HUES6 (cell line): ENCODE data around the gene SMARCAL1.

Experiments
- H3K27ac ChIP-seq: 2 replicates; pipeline ENCODE4 v1.7.0; 2013; ENCODE audit warnings: low read depth, mild to moderate bottlenecking, low read length, inconsistent platforms
- H3K27me3 ChIP-seq: 2 replicates; pipeline ENCODE4 v1.6.1; 2013; ENCODE audit warnings: low read length; ENCODE audit not compliant: control insufficient read depth, insufficient read depth
- H3K36me3 ChIP-seq: 2 replicates; pipeline ENCODE4 v1.6.1; 2013; ENCODE audit warnings: low read length; ENCODE audit not compliant: control insufficient read depth, insufficient read depth
- H3K4me1 ChIP-seq: 2 replicates; pipeline ENCODE4 v1.6.1; 2013; ENCODE audit warnings: low read length; ENCODE audit not compliant: control insufficient read depth, insufficient read depth
- H3K4me3 ChIP-seq: 2 replicates; pipeline ENCODE4 v1.5.1; 2013; ENCODE audit warnings: low read depth, low read length
- H3K9ac ChIP-seq: one replicate; pipeline ENCODE4 v1.6.1; 2013; ENCODE audit warnings: mild to moderate bottlenecking, low read length
- H3K9me3 ChIP-seq: 2 replicates; pipeline ENCODE4 v1.6.1; 2013; ENCODE audit warnings: low read depth, low read length; ENCODE audit not compliant: control insufficient read depth, insufficient read depth

The SMARCAL1 gene

GRCh38 chr2:216519154-216519762, 107.0 kb downstream of the SMARCAL1 start:
- no peaks in the 10 kb centered on the region for H3K27me3 ChIP-seq
- H3K27ac ChIP-seq, result no peak overlapping the region
- no peaks in the 10 kb centered on the region for H3K4me1 ChIP-seq
- no peak overlapping the region for H3K4me3 ChIP-seq
- no peak overlapping the region for H3K9ac ChIP-seq
- no peaks in the 10 kb centered on the region for H3K9me3 ChIP-seq
- H3K36me3 ChIP-seq, result peaks cover 16% of the 10 kb centered on the region; the same call in 1 of the 2 replicates

- H3K27me3 ChIP-seq, result no peaks in the 10 kb centered on the region
- H3K4me1 ChIP-seq, result no peaks in the 10 kb centered on the region
- peaks cover 16% of the 10 kb centered on the region; the same call in 1 of the 2 replicates for H3K36me3 ChIP-seq
These were observed 107.8 kb downstream of the SMARCAL1 start for GRCh38 chr2:216520112-216520511.

DNA sequence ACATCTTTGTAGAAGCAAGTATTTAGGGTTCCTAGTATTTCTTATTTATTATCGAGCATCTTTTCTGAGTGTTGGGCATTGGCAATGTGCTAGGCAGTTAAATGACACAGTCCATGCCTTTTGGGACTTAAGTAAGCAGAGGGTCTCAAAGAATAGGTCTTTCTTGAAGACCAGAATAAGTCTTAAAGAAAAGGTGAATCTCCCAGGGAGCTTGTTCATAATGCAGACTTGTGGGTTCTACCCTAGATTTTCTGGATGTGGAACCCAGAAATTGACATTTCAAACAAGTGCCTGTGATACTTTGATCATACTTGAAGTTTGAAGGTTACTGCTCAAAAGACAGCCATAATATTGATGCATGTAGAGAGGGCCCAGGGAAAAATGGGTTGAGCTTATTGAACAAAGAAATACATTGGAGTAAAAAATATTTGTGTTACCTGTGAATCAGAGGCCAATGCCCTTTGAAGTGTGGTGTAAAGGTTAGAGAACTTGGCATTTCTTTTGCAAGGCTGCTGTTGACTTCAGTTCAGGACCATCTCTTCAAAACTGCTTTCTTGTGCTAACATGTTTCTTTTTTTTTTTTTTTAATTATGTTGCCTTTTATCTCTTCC, 110.7 kb downstream of the SMARCAL1 start:
- Histone ChIP-seq H3K27me3 (no peaks in the 10 kb centered on the region), H3K27ac (no peak overlapping the region), H3K4me1 (no peaks in the 10 kb centered on the region), H3K36me3 (peaks cover 16% of the 10 kb centered on the region; the same call in 1 of the 2 replicates), H3K9ac (no peak overlapping the region), H3K4me3 (no peak overlapping the region), H3K9me3 (no peaks in the 10 kb centered on the region)

More at GRCh38 chr2:216520112-216520511, 107.8 kb downstream of the SMARCAL1 start:
- no peaks in the 10 kb centered on the region for H3K9me3 ChIP-seq
- no peak overlapping the region for H3K9ac ChIP-seq
- H3K27ac ChIP-seq, result no peak overlapping the region
- no peak overlapping the region for H3K4me3 ChIP-seq

- H3K4me3 ChIP-seq, result no peak overlapping the region
- H3K4me1 ChIP-seq, result no peaks in the 10 kb centered on the region
- H3K36me3 ChIP-seq, result peaks cover 9% of the 10 kb centered on the region; the same call in 1 of the 2 replicates
- no peak overlapping the region for H3K9ac ChIP-seq
- H3K27me3 ChIP-seq, result no peaks in the 10 kb centered on the region
- H3K27ac ChIP-seq, result no peak overlapping the region
- no peaks in the 10 kb centered on the region for H3K9me3 ChIP-seq
These were observed 113.7 kb downstream of the SMARCAL1 start for GRCh38 chr2:216525972-216526371.

- peaks cover 2% of the 10 kb centered on the region; the same call in 1 of the 2 replicates for H3K36me3 ChIP-seq
- no peak overlapping the region for H3K27ac ChIP-seq
- H3K27me3 ChIP-seq, result no peaks in the 10 kb centered on the region
These were observed 114.7 kb downstream of the SMARCAL1 start for GRCh38 chr2:216526939-216527338.

GRCh38 chr2:216527600-216527999, 115.3 kb downstream of the SMARCAL1 start:
- H3K9me3 ChIP-seq, result no peaks in the 10 kb centered on the region
- H3K27ac ChIP-seq, result no peak overlapping the region
- H3K36me3 ChIP-seq, result no peaks in the 10 kb centered on the region
- H3K9ac ChIP-seq, result no peak overlapping the region
- H3K4me1 ChIP-seq, result no peaks in the 10 kb centered on the region
- no peak overlapping the region for H3K4me3 ChIP-seq
- no peaks in the 10 kb centered on the region for H3K27me3 ChIP-seq

More at GRCh38 chr2:216526939-216527338, 114.7 kb downstream of the SMARCAL1 start:
- Histone ChIP-seq H3K9ac (no peak overlapping the region), H3K9me3 (no peaks in the 10 kb centered on the region), H3K4me1 (no peaks in the 10 kb centered on the region), H3K4me3 (no peak overlapping the region)

DNA sequence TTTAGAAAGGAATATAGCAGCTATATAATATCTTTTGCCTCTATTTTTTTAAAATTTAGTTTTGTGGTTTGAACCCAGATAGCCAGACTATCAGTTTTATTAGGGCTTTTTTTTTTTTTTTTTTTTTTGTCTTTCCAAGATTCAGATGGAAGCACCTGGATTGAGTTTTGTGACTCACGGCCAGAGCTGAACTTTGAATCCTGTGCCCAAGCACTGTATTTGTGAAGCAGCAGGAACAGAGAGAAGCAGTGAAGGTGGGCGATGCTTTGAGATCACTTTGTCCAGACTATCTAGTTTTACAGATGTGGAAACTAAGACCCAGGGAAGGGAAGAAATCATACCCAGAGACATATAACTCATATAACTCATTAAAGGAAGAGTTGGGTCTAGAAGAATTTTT, 120.3 kb downstream of the SMARCAL1 start:
- Histone ChIP-seq H3K9me3 (no peaks in the 10 kb centered on the region), H3K36me3 (no peaks in the 10 kb centered on the region), H3K4me1 (peaks cover 8% of the 10 kb centered on the region; the same call in 1 of the 2 replicates), H3K27ac (no peak overlapping the region), H3K27me3 (no peaks in the 10 kb centered on the region), H3K9ac (no peak overlapping the region), H3K4me3 (no peak overlapping the region)
